ENCODE data around the gene CCDC124.

CCDC124 gene

GRCh38 chr19:17972230-17972629 lies 39.4 kb downstream of the CCDC124 start:
- H3K79me2 ChIP-seq (ENCODE audit: control insufficient read depth, low read length), result no peaks in the 10 kb centered on the region
- H3F3A ChIP-seq (ENCODE audit: control insufficient read depth, insufficient read depth), result no peaks in the 10 kb centered on the region; the same call in 1 of the 2 replicates
- no peak overlapping the region for H3K27ac ChIP-seq (ENCODE audit: low read depth, low read length)
- H3K9me2 ChIP-seq (replicated peaks; ENCODE audit: control insufficient read depth, low read length), result no peaks in the 10 kb centered on the region
- TF ChIP-seq EZH2phosphoT487 (IDR thresholded peaks at IDR 0.05; ENCODE audit: borderline replicate concordance, low read length), result no peak
- TF ChIP-seq, protein P1, sequence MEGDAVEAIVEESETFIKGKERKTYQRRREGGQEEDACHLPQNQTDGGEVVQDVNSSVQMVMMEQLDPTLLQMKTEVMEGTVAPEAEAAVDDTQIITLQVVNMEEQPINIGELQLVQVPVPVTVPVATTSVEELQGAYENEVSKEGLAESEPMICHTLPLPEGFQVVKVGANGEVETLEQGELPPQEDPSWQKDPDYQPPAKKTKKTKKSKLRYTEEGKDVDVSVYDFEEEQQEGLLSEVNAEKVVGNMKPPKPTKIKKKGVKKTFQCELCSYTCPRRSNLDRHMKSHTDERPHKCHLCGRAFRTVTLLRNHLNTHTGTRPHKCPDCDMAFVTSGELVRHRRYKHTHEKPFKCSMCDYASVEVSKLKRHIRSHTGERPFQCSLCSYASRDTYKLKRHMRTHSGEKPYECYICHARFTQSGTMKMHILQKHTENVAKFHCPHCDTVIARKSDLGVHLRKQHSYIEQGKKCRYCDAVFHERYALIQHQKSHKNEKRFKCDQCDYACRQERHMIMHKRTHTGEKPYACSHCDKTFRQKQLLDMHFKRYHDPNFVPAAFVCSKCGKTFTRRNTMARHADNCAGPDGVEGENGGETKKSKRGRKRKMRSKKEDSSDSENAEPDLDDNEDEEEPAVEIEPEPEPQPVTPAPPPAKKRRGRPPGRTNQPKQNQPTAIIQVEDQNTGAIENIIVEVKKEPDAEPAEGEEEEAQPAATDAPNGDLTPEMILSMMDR (IDR thresholded peaks at IDR 0.05; ENCODE audit: low read depth, low read length, poor library complexity, severe bottlenecking), result no peak
- H3K36me3 ChIP-seq (ENCODE audit: control insufficient read depth, low read length), result no peaks in the 10 kb centered on the region
- H3K4me1 ChIP-seq (ENCODE audit: control insufficient read depth, low read length), result peaks cover 20% of the 10 kb centered on the region
- H3K4me3 ChIP-seq (ENCODE audit: low read length), result no peak overlapping the region
- no peak overlapping the region for H3K4me2 ChIP-seq (ENCODE audit: low read length)
- no peaks in the 10 kb centered on the region for H4K20me1 ChIP-seq (ENCODE audit: control insufficient read depth, insufficient read depth, low read depth, low read length)
- no peaks in the 10 kb centered on the region for H3K9me3 ChIP-seq (ENCODE audit: control insufficient read depth, insufficient read depth, low read length)
- no peaks in the 10 kb centered on the region for H3K27me3 ChIP-seq (ENCODE audit: control insufficient read depth, low read length)

- Histone ChIP-seq H3K4me1 (ENCODE audit: control insufficient read depth, low read length) (peaks cover 30% of the 10 kb centered on the region), H3K36me3 (ENCODE audit: control insufficient read depth, low read length) (no peaks in the 10 kb centered on the region), H3K4me3 (ENCODE audit: low read length) (no peak overlapping the region), H3K79me2 (ENCODE audit: control insufficient read depth, low read length) (no peaks in the 10 kb centered on the region), H3K4me2 (ENCODE audit: low read length) (no peak overlapping the region), H3K27ac (ENCODE audit: low read depth, low read length) (no peak overlapping the region), H4K20me1 (ENCODE audit: control insufficient read depth, insufficient read depth, low read depth, low read length) (no peaks in the 10 kb centered on the region), H3K9me3 (ENCODE audit: control insufficient read depth, insufficient read depth, low read length) (no peaks in the 10 kb centered on the region), H3F3A (ENCODE audit: control insufficient read depth, insufficient read depth) (peaks cover 11% of the 10 kb centered on the region), H3K9me2 (replicated peaks; ENCODE audit: control insufficient read depth, low read length) (no peaks in the 10 kb centered on the region), H3K27me3 (ENCODE audit: control insufficient read depth, low read length) (no peaks in the 10 kb centered on the region)
- TF ChIP-seq, protein P1 (IDR thresholded peaks at IDR 0.05; ENCODE audit: low read depth, low read length, poor library complexity, severe bottlenecking), result no peak
- TF ChIP-seq EZH2phosphoT487 (IDR thresholded peaks at IDR 0.05; ENCODE audit: borderline replicate concordance, low read length), result no peak
These were observed 40.9 kb downstream of the CCDC124 start for GRCh38 chr19:17973759-17974158.

DNA sequence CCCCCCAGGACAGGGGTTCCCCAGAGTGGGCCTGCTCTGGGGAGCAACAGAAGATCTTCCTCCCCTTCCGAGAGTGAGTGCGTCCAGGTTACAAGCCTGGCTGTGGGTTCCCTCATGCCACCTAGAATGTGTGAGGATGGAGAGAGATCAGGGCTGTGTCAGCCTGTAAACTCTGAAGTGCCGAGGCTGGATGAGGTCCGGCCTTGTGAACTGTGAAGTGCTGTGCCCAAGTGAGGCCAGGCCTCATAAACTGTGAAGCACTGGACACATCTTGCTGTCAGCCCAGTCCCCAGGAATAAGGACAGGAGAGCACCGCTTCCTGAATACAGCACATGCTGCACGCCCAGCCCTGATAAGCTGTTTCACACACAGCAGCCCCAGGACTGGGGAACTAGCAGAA lies 41.7 kb downstream of the CCDC124 start:
- no peaks in the 10 kb centered on the region for H3K27me3 ChIP-seq (ENCODE audit: control insufficient read depth, low read length)
- TF ChIP-seq, protein P1 (IDR thresholded peaks at IDR 0.05; ENCODE audit: low read depth, low read length, poor library complexity, severe bottlenecking), result no peak
- no peak for TF ChIP-seq EZH2phosphoT487 (IDR thresholded peaks at IDR 0.05; ENCODE audit: borderline replicate concordance, low read length)
- no peak overlapping the region for H3K27ac ChIP-seq (ENCODE audit: low read depth, low read length)
- no peaks in the 10 kb centered on the region for H4K20me1 ChIP-seq (ENCODE audit: control insufficient read depth, insufficient read depth, low read depth, low read length)
- H3F3A ChIP-seq (ENCODE audit: control insufficient read depth, insufficient read depth), result peaks cover 16% of the 10 kb centered on the region
- H3K9me3 ChIP-seq (ENCODE audit: control insufficient read depth, insufficient read depth, low read length), result no peaks in the 10 kb centered on the region
- no peak overlapping the region for H3K4me3 ChIP-seq (ENCODE audit: low read length)
- H3K79me2 ChIP-seq (ENCODE audit: control insufficient read depth, low read length), result no peaks in the 10 kb centered on the region
- H3K36me3 ChIP-seq (ENCODE audit: control insufficient read depth, low read length), result no peaks in the 10 kb centered on the region
- H3K9me2 ChIP-seq (replicated peaks; ENCODE audit: control insufficient read depth, low read length), result no peaks in the 10 kb centered on the region
- H3K4me1 ChIP-seq (ENCODE audit: control insufficient read depth, low read length), result peaks cover 37% of the 10 kb centered on the region
- no peak overlapping the region for H3K4me2 ChIP-seq (ENCODE audit: low read length)
